DMS 273 treated with DMSO at 0.1 percent for 48 hours (cell line): Measurements from ENCODE around the gene IFRD2.
A peak's percentile ranks its signal among the peaks of the same experiment; 100 is the strongest.

Experiments used
- DNase-seq: peaks from one replicate; lab custom pipeline; 2025; lab: John Stamatoyannopoulos, UW

Gene IFRD2

DNA sequence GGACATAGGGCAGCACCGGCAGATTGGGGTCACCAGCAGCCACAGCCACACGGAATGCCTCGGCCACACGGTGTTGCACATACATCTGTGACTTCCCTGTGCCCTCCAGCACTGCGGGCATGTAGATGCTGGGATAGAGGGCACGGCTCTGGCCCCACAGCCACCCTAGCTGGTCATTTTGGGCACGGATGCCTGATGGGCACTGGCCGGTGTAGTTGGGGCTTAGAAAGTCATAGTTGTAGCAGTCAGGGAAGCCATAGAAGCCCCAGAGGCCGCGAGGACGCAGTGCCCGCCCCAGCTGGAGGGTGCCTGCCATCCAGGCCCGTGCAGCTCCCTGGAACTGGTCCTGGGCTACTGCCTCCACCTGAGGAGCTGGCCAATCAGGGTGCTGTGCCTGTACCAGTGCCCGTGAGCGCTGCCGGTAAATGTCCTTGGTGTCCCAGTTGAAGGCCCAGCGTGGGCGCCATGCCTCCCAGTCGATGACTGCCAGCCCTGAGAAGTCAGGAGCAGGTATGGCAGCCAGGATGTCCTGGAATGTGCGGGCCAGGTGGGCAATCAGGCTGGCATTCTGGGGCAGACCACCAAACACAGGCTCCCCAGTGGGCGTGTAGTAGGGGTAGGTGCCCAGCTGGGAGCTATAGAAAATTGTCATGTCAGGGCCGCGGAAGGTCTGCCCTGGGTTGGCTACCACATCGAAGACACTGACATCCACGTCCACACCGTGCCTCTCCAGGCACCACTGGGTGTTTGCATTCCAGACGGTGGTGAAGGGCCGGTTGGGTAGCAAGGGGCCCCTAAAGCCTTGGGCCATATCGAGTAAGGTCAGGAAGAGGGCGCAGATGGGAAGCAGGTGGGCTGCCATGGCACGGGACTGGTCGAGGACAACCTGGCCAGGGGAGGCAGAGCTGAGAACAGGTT is 10.1 kb upstream of the IFRD2 start:
- DNase-seq = no peak

- DNase-seq = no peak
Measured at GRCh38 chr3:50300681-50301254, 8.5 kb upstream of the IFRD2 start.

GRCh38 chr3:50299929-50300680 is 7.9 kb upstream of the IFRD2 start:
- DNase-seq = peak; percentile 23

GRCh38 chr3:50299638-50299928 is 7.4 kb upstream of the IFRD2 start:
- no peak for DNase-seq

DNA sequence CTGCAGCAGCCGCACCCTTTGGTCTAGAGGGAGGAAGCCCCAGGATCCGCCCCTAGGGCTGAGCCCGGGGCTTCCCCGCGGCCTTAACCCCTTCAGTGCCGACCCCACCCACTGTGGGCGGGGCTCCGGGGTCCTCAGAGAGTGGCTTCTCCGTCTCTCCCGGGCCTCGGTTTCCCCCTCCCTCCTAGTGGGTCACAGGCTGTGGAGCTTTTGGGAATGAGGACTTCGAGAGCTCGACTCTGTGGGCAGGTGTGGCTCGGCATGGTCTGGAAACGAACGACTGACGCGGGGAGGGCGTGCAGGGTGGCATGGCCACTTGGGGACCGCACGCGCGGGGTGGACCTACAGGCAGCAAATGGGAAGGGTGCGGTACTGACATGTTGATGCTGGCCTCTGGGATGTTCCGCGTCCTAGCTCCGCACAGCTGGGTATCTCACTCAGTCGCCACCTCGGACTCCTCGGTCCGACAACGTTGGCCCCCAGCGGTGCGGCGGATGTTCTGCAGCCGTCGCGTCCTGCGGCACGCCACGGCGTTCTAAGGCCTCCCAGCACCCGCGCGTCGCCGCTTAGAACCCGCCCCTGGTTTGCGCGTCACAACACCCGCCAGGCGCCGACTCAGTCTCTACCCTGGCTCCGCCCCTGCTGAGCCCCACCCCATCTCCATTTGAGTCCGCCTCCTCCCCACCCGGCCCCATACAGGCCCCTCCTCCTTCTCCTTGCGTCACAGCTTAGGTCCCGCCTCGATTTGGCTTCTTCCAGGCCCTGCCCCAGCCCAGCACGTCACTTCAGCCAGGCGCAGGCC is 6.8 kb upstream of the IFRD2 start, which contains the start of the genes HYAL3 and NAA80:
Gene HYAL3, minus strand, starts transcription at position 570 of the 802 bp plus-strand sequence. CDS start 3,803 bp downstream, outside the sequence.
Gene NAA80, minus strand, starts transcription at position 570 of the 802 bp plus-strand sequence. CDS start 1,942 bp downstream, outside the sequence.
- DNase-seq = peak; percentile 91

GRCh38 chr3:50297896-50298725 is 5.9 kb upstream of the IFRD2 start:
- no peak for DNase-seq

DNA sequence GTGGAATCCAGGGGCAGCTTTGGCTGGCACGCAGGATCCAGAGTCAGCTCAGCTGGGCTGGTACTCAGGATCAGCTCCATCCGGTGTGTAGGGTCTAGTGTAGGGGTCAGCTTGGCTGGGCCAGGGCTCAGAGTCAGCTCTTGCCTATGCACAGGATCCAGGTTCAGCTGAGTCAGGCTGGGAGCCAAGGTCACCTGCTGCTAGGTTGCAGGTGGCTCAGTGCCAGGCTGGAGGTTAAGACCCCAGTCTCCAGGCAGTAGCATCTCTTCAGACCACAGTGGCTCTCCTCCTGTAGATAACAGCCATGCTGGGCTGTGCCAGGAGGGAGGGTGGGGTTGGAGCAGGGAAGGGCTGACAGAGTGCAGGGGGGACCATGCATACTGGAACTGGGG is 5.2 kb upstream of the IFRD2 start:
- no peak for DNase-seq

DNA sequence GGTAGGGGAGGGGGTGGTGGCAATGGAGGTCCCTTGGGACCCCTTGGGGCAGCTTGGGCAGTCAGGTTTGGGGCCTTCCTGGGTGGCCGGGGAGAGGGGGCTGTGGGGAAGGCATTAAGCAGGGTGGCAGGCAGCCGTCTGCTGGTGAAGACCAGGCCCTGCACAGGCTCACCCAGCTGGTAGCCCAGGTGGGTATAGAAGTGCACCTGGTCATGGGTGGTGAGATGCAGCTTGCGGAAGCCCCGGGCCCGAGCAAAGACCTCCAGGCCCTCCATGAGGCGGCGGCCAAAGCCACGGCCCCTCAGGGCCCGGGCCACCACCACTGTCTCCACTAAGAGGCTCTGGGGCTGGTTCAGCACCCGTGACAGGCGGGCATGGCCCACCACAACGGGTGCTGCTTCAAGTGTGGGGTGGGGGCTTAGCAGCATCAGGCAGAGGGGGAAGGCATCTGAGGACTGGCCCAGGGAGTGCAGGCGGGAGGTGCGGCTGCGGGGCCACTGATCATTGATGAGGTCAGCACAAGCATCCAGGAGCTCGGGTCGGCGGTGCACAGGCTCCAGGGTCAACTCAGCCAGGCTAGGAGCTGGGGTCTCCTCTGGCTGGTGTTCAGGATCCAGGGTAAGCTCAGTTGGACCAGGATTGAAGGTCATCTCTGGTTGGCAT is 4.6 kb upstream of the IFRD2 start:
- DNase-seq = no peak

- DNase-seq = no peak
Measured at GRCh38 chr3:50295553-50296431, 3.6 kb upstream of the IFRD2 start.

- DNase-seq = no peak
Measured at GRCh38 chr3:50294492-50295403, 2.5 kb upstream of the IFRD2 start.

DNA sequence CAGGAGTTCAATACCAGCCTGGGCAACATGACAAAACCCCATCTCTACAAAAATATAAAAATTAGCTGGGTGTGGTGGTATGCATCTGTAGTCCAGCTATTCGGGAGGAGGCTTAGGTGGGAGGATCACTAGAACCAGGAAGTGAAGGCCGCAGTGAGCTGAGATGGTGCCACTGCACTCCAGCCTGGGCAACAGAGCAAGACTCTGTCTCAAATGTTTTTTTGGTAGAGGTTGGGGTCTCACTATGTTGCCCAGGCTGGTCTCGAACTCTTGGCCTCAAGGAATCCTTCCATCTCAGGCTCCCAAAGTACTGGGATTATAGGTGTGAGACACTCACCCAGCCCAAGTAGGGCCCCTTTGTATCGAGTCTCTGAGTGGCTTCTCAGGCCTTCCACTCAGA is 1.9 kb upstream of the IFRD2 start:
- no peak for DNase-seq

GRCh38 chr3:50293079-50293801 is 1.0 kb upstream of the IFRD2 start:
- DNase-seq = no peak

- DNase-seq = no peak
Measured at GRCh38 chr3:50290161-50290641, 2.0 kb downstream of the IFRD2 start.

GRCh38 chr3:50289130-50289529 is 3.1 kb downstream of the IFRD2 start:
- DNase-seq = no peak

DNA sequence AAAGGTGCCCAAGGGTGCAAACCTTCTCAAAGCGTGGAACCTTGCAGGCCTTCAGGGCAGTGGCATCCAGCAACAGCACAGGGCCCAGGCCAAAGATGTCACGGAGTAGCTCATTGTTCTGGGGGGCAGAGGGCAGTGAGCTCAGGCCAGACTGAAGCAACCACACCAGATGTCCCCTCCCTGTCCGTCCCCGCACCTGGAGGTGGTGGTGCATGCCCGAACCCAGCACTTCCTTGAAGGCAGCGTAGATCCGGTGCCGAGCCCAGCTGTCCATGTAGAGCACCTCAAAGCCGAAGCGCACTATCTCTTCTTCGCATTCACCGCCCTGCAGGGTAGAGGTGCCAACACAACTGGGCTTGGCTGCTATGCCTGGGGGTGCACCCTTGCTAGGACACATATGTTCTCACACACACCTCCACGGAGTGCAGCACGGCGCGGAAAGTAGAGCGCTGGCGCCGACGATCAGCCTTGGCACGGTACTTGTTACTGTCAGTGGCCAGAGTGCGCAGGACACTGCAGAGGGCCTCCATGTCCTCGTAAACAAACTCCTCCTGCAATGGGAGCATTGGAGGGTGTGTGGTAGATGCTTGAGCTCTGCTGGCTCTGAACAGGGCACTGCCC is 3.7 kb downstream of the IFRD2 start:
- DNase-seq = no peak

- no peak for DNase-seq
Measured at GRCh38 chr3:50287262-50287661, 5.0 kb downstream of the IFRD2 start.
